Stimulated activated CD8-positive, alpha-beta memory T cell treated with anti-CD3 and anti-CD28 coated beads, Interleukin-15, amount 100 ng/mL, for 4 hours (primary cell): Measurements from ENCODE around the gene TRIP6.
"Not testable (repeated sequence)": the region's sequence is repeated elsewhere in the genome, so short reads cannot be mapped to it uniquely, and the experiment has no call there.

Experiments used
- DNase-seq, 2 donors: peaks; one replicate each; pipeline ENCODE4 v3.0.0-alpha.2; 2020; ENCODE audit warnings: low read depth in 2 of 2

The TRIP6 gene

GRCh38 chr7:100891568-100892247 is 24.5 kb downstream of the TRIP6 start:
- DNase-seq = no peak

GRCh38 chr7:100892364-100893317 is 25.5 kb downstream of the TRIP6 start:
- no peak for DNase-seq

GRCh38 chr7:100893318-100893895 is 26.2 kb downstream of the TRIP6 start:
- no peak for DNase-seq

- DNase-seq = no peak
Measured at GRCh38 chr7:100893910-100894721, 26.9 kb downstream of the TRIP6 start.

GRCh38 chr7:100894860-100895700 is 27.9 kb downstream of the TRIP6 start:
- no peak for DNase-seq

GRCh38 chr7:100895701-100895955 is 28.4 kb downstream of the TRIP6 start, which contains the start of gene ACHE:
Gene ACHE (minus strand): TSS chr7:100895888. CDS start chr7:100894232, 1,656 bp downstream.
- DNase-seq = no peak

- DNase-seq = no peak
Measured at GRCh38 chr7:100895956-100896731, 29.0 kb downstream of the TRIP6 start.

GRCh38 chr7:100896732-100897608 is 29.8 kb downstream of the TRIP6 start:
- peak in 1 of 2 donors; percentile 24 for DNase-seq

- no peak for DNase-seq
Measured at GRCh38 chr7:100897772-100898454, 30.7 kb downstream of the TRIP6 start.

GRCh38 chr7:100899432-100899831 is 32.2 kb downstream of the TRIP6 start:
- no peak for DNase-seq

GRCh38 chr7:100900978-100901377 is 33.8 kb downstream of the TRIP6 start:
- DNase-seq = no peak

GRCh38 chr7:100901921-100902332 is 34.7 kb downstream of the TRIP6 start:
- DNase-seq = no peak

GRCh38 chr7:100902638-100903037 is 35.5 kb downstream of the TRIP6 start:
- DNase-seq = no peak

GRCh38 chr7:100908512-100908911 is 41.3 kb downstream of the TRIP6 start:
- no peak for DNase-seq

GRCh38 chr7:100910443-100910842 is 43.3 kb downstream of the TRIP6 start:
- DNase-seq = not testable (repeated sequence)

GRCh38 chr7:100911484-100911883 is 44.3 kb downstream of the TRIP6 start:
- DNase-seq = no peak

- DNase-seq = no peak
Measured at GRCh38 chr7:100914208-100914878, 47.2 kb downstream of the TRIP6 start.

- DNase-seq = no peak
Measured at GRCh38 chr7:100914879-100915447, 47.8 kb downstream of the TRIP6 start.
